ENCODE measurements around the gene IRF1. TPM values are rescaled to one million over a fixed set of nuclear protein-coding genes. Genes with fewer than 3 reads are reported as not detected.

IRF1 gene
- total RNA-seq, 2 donors from 2014 or later = 42.2 to 47.0 TPM

- intact Hi-C loops (cut with DNase I) = no loop called here
- Histone ChIP-seq H3K4me3 (peak overlapping the region in 1 of 2 donors; percentile 7), H3K9me3 (no peaks in the 10 kb centered on the region), H3K27ac (peak overlapping the region; percentile 67 to 69), H3K36me3 (peaks cover 0 to 3% of the 10 kb centered on the region in 2 donors), H3K4me1 (replicated peaks) (peaks cover 8% of the 10 kb centered on the region), H3K27me3 (replicated peaks; ENCODE audit: insufficient read depth) (no peaks in the 10 kb centered on the region)
- 61% methylated on average over 5 of the region's 5 CpGs for WGBS
- TF ChIP-seq CTCF (IDR thresholded peaks at IDR 0.05) (no peak), POLR2AphosphoS5 (IDR thresholded peaks at IDR 0.05) (no peak), POLR2A (IDR thresholded peaks at IDR 0.05) (no peak)
- no peak for DNase-seq (ENCODE audit: low spot score)
These were observed 26.8 kb downstream of the IRF1 start for GRCh38 chr5:132463811-132464155.

- Histone ChIP-seq H3K4me1 (replicated peaks) (peaks cover 8% of the 10 kb centered on the region), H3K27ac (peak overlapping the region in 1 of 2 donors; percentile 69), H3K4me3 (no peak overlapping the region), H3K27me3 (replicated peaks; ENCODE audit: insufficient read depth) (no peaks in the 10 kb centered on the region), H3K36me3 (peaks cover 0 to 3% of the 10 kb centered on the region in 2 donors), H3K9me3 (no peaks in the 10 kb centered on the region)
- intact Hi-C loops (cut with DNase I) = no loop called here
- TF ChIP-seq CTCF (IDR thresholded peaks at IDR 0.05) (no peak), POLR2A (IDR thresholded peaks at IDR 0.05) (no peak), POLR2AphosphoS5 (IDR thresholded peaks at IDR 0.05) (no peak)
- WGBS = 78% methylated on average over 10 of the region's 10 CpGs
- no peak for DNase-seq (ENCODE audit: low spot score)
These were observed 27.5 kb downstream of the IRF1 start for GRCh38 chr5:132462856-132463745.

- no peak for TF ChIP-seq CTCF (IDR thresholded peaks at IDR 0.05)
- TF ChIP-seq POLR2AphosphoS5 (IDR thresholded peaks at IDR 0.05) = no peak
- TF ChIP-seq POLR2A (IDR thresholded peaks at IDR 0.05) = no peak
- WGBS = 88% methylated on average over 6 of the region's 6 CpGs
- Histone ChIP-seq H3K36me3 (peaks cover 0 to 3% of the 10 kb centered on the region in 2 donors), H3K4me3 (no peak overlapping the region), H3K9me3 (no peaks in the 10 kb centered on the region), H3K27me3 (replicated peaks; ENCODE audit: insufficient read depth) (no peaks in the 10 kb centered on the region), H3K27ac (no peak overlapping the region), H3K4me1 (replicated peaks) (peaks cover 8% of the 10 kb centered on the region)
- intact Hi-C loops (cut with DNase I) = no loop called here
- DNase-seq (ENCODE audit: low spot score) = no peak
These were observed 28.2 kb downstream of the IRF1 start for GRCh38 chr5:132462333-132462732.

- Histone ChIP-seq H3K4me1 (replicated peaks) (peaks cover 8% of the 10 kb centered on the region), H3K27me3 (replicated peaks; ENCODE audit: insufficient read depth) (no peaks in the 10 kb centered on the region), H3K9me3 (no peaks in the 10 kb centered on the region), H3K4me3 (no peak overlapping the region), H3K36me3 (no peaks in the 10 kb centered on the region), H3K27ac (no peak overlapping the region)
- TF ChIP-seq CTCF (IDR thresholded peaks at IDR 0.05) (no peak), POLR2AphosphoS5 (IDR thresholded peaks at IDR 0.05) (no peak), POLR2A (IDR thresholded peaks at IDR 0.05) (no peak)
- no peak for DNase-seq (ENCODE audit: low spot score)
- whole genome bisulfite sequencing = 82% methylated on average over 2 of the region's 2 CpGs
- intact Hi-C loops (cut with DNase I) = no loop called here
These were observed 29.0 kb downstream of the IRF1 start for GRCh38 chr5:132461569-132462070.

All from prostate gland (tissue), 2 donors.